Stomach (tissue), 4 donors: Measurements from ENCODE around the gene PC.

Source experiments
- CTCF ChIP-seq, 7 experiments: fragments of 450-650 bp in 4 of 7; fragments of 200-600 bp in 3 of 7; sonication (generic) in 3 of 7; IDR thresholded peaks; one replicate each; pipeline ENCODE4 v1.5.1; 2016 to 2019; ENCODE audit warnings: antibody characterized with exemption in 7 of 7, control low read depth in 2 of 7, mild to moderate bottlenecking in 1 of 7
- EP300 ChIP-seq: sonication (generic); formaldehyde crosslinking; IDR thresholded peaks from one replicate; pipeline ENCODE4 v1.6.1; 2017; ENCODE audit warnings: antibody characterized with exemption
- POLR2A ChIP-seq, 4 donors: fragments of 450-650 bp; IDR thresholded peaks; one replicate each; pipeline ENCODE4 v1.6.1; 2016; ENCODE audit warnings: antibody characterized with exemption in 4 of 4, control low read depth in 2 of 4, mild to moderate bottlenecking in 1 of 4, moderate library complexity in 1 of 4

GRCh38 chr11:66882561-66883015 is 75.6 kb downstream of the PC start:
- TF ChIP-seq CTCF (IDR thresholded peaks at IDR 0.05) (no peak), EP300 (no peak), POLR2A (IDR thresholded peaks at IDR 0.05) (no peak)
